ENCODE data around the gene EVA1C.
"Not testable (repeated sequence)": the region's sequence is repeated elsewhere in the genome, so short reads cannot be mapped to it uniquely, and the experiment has no call there.

The EVA1C gene

DNA sequence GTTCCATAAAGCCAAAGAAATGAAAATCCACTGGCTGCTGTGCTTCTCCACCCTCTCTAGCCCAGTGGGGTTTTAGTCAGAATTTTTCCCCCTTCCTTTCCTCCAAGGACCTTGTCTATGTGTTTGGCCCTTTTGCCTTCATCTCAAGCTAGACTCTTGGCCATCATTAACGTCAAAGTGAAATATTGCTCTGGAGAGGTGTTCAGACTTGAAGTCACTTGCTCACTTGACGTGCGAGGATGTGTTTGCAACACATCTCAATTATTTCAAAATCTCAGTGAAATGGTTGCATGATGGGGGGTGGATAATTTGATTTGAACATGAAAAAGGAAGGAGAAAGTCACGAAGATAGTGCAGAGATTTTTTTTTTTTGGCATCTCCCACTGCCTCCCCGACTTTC, 13.6 kb downstream of the EVA1C start:
- DNase-seq, result no peak

DNA sequence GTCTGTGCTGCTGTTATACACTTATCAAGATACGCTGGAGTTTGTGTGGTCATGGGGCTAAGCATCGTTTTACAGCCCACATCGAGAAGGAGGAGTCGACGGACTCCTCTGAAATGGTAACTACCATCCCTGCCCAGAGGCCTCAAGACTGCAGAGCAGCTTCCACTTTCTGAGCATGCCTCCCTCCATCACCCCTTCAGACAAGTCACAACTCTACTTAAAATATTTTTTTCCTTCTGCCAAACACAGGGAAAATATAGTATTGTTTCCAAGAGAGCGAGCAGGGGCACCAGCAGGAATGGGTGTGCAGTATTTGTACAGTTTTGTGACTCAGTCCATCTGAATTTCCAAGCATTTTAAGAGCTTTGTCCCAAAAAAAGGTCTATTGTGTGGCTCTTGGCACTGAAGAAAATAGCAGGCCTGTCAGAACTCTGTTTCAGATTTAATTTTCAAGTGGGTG, 14.1 kb downstream of the EVA1C start:
- DNase-seq, result no peak

DNA sequence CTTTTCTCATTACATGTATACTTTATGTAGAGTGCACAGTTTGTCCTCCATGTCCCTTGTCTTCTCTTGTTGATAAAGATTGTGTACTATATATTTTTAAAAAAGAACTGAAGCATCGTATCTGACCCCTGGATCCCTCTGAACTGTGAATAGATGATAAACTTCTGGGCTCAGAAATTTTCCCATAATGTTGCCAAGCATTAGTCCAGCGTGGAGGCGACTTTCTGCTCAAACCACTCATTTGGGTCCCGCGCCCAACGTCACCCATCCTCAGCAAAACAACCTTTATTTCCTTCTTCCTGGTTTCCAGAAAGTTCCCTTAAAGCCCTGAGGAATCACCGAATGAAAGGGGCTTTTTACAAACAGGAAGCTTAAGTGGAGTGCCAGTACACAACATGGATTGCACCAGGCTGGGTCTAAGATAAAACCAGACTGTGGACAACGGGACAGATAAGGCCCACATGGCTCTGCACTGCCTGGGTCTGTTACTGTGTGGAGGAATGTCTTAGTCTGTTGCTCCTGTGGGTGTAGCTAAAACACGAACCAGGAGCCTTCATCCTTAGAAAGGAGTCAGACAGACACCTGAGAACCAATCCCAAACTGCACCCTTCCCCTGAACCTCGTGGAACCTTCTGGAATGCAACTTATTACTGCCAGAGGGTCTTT, 15.6 kb downstream of the EVA1C start:
- no peak for DNase-seq

DNA sequence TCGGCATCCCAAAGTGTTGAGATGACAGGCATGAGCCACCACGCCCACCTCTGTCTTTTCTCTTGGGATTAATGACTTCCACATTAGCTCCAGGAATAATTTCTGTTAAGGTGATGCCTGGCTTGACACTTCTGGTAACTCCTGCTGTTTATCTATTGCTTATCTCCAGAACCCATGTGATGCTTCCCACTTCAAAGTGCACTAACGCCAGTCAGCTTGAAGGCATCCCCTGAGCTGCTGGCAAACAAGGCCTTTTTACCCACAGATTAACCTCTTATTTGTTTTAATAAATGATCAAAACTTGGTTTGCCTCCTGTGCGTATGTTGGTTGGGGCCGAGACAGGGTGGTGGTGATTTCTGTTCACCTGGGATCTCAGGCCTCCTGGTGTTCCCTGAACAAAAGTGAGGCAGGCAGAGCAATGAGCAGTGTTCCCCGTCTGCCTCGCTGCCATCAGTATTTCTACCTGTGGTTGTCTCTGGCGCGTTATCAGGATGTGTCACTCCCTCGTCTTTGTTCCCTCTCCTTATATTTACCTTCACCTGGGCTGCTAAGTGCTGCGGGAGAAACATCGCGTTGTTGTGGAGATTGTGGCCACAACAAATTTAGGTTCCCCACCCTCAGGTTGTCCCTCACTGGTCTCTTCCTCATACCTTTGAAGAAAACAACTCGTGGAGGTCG, 20.6 kb downstream of the EVA1C start:
- DNase-seq, result peak in 2 of 3 experiments; percentile 33 to 55

DNA sequence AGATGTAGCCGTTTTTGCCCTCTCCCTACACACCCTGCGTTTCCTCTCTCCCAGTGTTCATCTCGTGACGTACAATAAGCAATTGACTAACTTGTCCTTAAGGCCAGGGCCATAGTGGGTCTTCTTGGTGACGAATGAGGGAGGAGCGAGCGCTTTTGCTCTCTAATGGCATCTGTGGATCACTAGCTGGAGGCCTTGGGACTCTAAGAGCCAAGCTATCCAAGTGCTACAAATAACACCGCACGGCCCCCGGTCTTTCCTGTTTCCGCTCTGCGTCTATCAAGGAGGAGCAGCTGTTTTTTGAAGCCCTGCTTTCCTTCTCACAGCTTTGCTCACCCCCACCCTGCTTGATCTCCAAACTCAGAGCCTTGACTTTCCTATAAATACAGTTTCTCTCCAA, 25.2 kb downstream of the EVA1C start:
- no peak for DNase-seq

DNA sequence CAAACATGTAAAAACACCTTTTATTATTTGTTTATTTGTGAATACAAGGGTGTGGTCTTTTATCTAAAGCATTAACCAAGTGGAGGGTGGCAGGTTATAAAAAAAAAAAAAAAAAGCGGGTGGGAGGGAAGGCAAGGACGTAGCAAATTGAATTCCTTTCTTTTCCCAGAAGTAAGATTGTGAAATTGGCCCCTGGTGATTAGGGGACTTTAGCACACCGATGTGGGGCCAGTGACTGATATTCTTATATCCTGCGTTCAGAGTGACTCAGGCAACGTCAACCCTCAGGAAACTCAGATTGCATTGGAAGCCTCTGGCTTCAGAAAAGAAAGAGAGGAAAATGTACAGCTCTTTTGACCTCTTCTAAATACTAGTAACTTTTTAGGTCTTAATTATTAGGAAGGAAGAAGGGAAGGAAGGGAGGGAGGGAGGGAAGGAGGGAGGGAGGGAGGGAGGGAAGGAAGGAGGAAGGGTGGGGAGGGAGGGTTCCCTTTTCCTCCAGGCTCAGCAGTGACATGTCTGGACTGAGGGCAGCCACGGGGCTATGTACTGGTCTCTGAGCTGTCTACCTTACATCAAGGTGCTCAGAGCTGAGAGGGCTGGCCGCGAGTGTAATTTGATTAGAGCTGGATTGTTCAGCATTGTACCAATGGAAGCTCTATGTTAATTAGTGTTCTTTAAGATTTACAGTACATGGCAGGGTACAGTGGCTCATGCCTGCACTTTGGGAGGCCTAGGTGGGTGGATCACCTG, 30.2 kb downstream of the EVA1C start:
- no peak for DNase-seq

DNA sequence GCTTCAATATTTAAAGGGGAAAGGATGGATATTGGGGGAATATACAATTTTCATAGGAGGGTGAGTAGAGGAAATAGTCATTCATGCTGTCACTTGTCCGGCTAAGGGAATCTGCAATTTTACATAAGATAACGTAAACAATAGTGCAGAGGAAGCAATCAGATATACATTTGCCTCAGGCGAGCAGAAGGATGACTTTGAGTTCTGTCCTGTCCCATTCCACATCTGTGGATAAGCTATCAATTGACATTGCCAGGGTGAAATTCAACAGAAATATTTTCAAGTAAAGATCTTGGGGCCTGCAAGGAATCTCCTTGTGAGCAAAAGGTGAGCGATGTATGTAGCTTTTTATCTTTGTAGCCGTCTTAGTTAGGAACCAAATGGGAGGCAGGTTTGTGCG, 32.6 kb downstream of the EVA1C start:
- no peak for DNase-seq

DNA sequence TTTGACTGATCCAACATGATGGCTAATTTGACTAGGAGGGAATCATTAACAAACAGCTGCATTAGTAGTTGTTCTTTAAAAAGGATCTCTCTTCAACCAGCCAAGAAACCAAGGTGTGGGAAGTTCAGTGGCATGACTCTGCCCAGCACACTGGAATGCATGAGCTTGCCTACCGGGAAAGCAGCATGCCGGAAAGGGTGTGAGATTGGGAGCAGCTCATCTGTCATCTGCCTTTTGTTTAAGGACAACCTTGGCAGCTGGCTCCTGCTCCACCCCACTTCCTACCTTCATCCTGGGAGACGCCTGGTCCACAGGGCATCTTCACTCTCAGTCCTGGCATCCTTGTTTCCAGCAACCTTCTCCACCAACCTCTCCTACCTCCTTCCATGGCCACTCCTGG, 33.9 kb downstream of the EVA1C start:
- not testable (repeated sequence) for DNase-seq

DNA sequence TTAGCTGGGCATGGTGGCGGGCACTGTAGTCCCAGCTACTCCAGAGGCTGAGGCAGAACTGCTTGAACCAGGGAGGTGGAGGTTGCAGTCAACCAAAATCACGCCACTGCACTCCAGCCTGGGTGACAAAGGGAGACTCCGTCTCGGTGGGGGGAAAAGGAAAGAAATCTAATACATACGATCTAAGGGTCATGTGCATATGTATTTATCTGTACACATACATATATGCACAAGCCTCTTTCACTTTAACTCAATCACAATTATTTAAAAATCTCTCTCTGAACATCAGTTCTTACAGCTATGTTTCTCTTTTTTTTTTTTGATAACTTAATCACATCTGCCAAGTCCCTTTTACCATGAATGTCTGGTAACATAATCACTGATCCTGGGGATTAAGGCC, 34.7 kb downstream of the EVA1C start:
- DNase-seq, result no peak

DNA sequence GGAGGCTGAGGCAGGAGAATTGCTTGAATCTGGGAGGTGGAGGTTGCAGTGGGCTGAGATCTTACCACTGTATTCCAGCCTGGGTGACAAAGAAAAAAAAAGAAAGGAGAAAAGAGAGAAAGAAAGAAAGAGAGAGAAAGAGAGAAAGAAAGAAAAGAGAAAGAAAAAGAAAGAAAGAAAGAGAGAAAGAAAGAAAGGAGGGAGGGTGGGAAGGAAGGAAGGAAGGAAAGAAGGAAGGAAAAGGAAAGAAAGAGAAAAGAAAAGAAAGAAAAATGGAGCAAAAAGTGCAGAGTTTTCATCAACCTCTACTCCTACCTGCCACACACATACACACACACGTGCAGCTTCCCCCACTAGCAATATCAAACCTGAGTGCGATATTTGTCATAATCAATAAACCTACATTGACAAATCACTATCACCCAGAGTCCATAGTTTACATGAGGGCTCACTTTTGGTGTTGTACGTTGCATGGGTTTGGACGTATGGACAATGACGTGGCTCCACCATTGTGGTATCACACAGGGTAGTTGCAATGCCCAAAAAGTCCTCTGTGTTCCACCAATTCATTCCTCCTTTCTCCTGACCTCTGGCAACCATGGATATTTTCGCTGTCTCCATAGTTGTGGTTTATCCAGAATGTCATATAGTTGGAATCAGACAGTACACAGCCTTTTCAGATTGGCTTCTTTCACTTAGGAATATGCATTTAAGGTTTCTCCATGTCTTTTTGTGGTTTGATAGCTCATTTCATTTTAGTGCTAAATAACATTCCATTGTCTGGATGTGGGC, 36.5 kb downstream of the EVA1C start:
- DNase-seq, result no peak

DNA sequence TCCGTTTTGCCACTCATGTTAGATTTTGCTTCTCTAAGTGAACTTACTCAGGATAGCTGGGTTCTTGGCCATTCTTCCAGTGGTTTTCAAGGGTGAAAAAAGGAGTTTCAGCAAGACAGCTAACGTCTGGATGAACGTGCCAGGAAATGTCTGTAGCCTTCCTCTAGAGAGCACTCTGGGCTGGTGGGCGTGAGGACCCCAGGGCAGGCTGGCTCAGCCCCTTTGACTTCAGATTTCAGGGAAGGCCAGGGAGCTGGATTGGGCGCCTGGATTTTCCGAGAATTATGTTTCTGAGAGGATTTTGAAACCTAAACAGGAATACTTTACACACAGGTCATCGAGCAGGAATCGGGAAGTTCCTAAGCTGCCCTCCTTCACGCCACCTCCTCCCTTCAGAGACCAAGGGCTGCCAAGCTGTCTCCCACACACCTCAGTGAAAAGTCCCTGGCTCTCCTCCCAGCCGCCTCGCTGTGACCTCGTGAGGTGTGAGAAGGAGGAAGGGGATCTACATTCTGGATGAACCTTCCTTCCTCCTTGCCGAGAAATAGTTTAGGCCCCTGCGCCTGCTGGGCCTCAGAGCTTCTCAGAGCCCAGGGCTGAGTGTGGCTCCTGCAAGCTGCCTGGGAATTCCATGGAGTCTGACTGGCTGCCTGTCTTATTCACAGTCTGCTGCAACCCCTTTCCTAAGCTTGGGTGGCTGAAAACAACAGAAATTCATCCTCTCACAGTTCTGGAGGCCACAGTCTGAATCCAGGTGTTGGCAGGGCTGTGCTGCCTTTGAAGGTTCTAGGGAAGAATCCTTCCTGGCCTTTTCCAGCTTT, 38.6 kb downstream of the EVA1C start:
- not testable (repeated sequence) for DNase-seq

DNA sequence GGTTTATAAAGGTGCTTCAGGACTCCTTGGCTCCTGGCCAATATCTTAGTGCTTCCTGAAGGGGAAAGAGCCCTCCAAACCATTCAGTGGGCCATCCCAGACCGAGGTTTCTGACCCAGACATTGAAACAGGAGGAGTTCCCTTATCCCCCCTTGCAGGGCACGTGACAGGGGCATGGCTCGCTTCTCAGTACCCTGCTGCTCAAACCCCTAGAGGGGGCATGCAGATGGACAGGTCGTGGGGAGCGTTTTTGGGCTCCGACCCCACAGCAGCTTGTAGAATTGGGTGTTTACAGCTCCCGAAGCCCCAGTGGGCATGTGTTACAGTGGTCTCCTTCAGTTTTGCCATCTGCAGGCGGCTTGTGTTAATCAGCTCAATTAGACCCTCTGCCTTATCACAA, 39.7 kb downstream of the EVA1C start:
- not testable (repeated sequence) for DNase-seq

DNA sequence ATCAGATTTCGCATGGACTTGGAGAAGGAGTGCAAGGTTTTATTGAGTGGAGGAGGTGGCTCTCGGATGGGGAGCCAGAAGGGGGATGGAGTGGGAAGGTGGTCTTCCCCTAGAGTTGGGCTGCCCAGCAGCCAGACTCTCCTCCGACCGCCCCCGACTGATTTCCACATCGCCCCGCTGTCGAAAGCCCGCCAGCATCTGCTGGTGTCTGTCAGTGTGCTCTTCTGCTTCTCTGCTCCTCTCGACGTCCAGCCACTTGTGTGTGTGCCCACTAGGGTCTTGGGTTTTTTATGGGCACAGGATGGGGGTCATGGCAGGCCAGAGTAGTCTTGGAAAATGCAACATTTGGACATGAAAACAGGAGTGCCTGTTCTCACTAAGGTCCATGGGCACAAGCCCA, 40.1 kb downstream of the EVA1C start:
- no peak for DNase-seq

DNA sequence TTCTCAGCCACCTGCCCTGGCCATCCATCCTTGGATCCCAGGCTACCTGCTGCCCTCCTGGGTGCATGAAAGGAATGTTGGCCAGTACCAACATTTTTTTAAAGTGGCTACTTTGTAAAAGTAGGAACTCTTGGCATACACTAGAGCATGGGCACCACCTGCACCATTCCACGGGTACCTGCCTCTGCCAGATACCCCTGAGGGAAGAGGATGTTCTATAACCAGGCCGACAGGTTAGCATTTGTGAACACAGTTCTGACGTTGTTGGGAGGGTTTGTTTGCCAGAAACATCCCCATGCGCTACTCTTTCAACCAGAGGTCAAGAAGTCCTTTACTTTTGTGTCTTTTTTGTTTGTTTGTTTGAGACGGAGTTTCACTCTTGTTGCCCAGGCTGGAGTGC, 43.0 kb downstream of the EVA1C start:
- no peak for DNase-seq

DNA sequence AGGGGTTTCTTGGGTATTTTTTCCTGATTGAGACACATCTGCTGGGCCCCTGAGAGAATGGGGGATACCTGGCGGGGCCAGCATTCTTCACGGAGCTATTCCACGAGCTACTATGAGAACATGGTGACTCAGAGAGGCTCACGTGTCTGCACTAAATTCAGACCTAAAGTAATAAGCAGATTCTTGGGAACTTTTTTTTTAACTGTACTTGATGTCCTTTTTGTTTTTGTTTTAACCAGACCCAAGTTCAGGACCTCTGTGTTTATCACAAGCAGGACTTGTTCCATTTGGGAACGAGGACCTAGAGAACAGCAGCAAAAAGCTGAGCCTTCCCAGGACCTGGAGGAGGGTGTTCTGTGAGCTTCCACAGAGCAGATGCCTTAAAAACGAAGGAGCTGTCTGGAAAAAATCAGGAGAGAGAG, 44.0 kb downstream of the EVA1C start:
- DNase-seq, result no peak

DNA sequence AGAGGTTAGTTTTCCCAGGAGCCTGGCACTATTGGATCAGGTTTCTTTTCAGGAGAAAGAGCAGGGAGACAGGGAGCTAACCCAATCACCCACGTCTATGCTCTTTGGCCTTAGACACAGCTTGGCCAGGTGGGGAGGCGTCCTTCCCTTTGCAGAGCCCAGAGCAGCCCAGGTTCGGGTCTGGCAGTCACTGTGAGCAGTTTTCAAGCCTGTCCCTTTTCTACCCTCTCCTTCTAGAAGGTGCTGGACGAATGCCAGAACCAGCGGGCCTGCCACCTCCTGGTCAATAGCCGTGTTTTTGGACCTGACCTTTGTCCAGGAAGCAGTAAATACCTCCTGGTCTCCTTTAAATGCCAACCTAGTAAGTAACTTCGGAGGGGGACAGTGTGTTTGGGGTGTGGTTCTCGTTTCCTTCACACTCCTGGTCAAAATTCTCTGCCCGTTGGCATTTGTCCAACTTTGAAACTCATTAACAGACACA, 44.9 kb downstream of the EVA1C start:
- no peak for DNase-seq

DNA sequence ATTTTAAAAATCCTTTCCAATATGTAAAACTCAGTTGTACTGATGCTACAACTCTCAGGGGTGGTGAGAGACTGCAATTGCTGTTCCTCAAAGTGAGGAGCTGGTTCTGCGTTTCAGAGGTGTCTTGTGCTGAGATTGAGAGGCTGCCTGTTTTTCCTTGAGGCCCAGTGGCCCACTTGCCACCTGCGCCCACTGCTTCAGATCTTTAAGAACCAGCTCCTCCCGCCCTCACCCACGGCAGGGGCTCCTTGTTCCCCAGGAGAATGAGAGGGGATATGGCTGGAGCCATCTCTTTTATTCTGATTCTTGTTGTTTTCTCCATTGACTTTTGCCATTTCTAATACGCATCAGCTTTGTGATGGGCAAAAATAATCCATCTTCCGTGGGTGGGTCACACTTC, 45.5 kb downstream of the EVA1C start:
- no peak for DNase-seq

DNA sequence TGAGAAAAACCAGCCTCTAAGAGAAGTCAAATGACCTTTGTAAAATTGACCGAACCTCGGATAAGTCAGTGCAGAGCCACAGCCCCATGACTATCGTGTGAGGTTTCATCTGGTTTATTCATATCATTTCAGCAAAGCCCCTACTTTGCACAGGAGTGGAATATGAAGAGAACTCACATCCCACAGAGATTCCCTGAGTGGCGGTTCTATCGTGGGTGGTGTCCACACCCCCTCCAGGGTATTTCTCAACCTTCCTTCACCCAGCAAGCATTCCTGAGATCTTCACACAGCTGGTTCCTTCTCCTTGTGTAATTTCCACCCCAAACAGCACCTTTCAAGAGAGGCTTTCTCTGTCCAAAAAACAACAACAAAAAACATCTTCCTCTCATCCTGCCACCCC, 47.5 kb downstream of the EVA1C start:
- no peak for DNase-seq

DNA sequence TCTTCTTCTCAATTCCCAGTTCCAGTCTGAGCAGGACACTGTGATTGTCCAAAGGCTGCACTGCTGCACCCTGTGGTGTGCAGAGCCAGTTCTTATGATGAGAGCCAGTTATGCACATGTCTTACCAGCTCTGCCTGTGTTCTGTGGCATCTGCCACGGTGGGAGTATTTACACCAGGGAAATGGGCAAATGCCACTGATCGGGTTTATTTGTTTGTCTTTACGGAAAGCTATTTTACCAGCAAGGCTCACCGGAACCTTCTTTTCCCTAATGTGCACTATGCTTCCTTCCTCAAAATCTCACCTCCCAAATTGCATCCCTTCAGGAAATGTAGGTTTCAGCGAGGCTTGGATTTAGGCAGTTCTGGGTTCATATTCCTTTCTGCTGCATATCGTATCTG, 49.0 kb downstream of the EVA1C start:
- no peak for DNase-seq

DNA sequence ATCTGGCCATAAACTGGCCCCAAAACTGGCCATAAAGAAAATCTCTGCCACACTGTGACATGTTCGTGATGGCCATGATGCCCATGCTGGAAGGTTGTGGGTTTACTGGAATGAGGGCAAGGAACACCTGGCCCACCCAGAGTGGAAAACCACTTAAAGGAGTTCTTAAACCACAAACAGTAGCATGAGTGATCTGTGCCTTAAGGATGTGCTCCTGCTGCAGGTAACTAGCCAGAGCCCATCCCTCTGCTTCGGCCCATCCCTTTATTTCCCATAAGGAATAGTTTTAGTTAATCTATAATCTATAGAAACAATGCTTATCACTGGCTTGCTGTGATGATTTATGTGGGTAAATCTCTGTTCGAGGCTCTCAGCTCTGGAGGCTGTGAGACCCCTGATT, 50.1 kb downstream of the EVA1C start:
- not testable (repeated sequence) for DNase-seq

DNA sequence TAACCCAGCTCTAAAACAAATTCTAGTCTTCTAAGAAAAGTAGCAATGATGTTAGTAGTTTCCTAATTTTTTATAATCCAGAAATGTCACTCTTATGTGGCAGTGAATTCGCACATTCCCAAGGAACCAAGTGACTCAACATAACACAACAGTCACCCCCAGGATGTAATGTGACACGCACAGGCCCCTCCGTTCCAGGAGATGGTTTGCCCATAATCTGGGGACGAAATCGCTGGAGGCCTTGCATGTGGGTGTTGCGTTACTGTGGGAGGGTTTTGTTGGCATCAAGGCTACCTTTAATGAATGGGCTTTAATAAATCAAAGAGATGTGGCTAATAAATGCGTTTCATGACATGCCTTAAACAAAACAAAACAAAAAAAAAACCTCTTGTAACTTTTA, 50.9 kb downstream of the EVA1C start:
- DNase-seq, result no peak

DNA sequence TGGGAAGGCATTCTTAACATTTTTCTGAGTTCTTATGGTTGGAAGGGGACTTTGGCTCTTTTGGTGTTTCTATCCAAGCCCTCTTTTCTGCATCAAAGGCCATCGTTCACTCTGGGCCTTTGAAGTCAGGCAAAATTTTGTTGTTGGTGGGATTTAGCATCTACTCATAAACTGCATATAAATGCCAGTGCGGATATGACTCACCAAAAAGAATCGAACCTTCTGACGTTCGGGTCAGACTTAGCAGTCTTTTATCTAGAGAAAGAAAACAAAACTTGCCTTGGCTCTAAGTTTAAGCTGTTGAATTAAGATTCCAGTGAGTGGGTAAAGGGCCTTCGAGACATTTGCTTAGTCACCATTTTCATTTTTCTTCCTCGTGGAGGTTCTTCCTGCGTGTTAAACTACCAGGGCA, 51.4 kb downstream of the EVA1C start:
- no peak for DNase-seq
